M059J (cell line): ENCODE results near the gene HIF3A. TPM values are rescaled to one million over a fixed set of nuclear protein-coding genes. Genes with fewer than 3 reads are reported as not detected.
"Not testable (repeated sequence)": the region's sequence is repeated elsewhere in the genome, so short reads cannot be mapped to it uniquely, and the experiment has no call there.

Source experiments
- DNase-seq: peaks from one replicate; pipeline ENCODE4 v3.0.0-alpha.2; 2012; ENCODE audit warnings: low read depth
- total RNA-seq: library from RNA; depleted of rRNA; stranded (reverse); fragments of >200 nt; shearing (Covaris generic); gene quantifications from 2 replicates; pipeline ENCODE4 v1.2.3, GENCODE V29; 2014

HIF3A gene
- total RNA-seq, 1 experiment from 2014 or later: not detected

GRCh38 chr19:46291829-46292228, 5.0 kb upstream of the HIF3A start:
- DNase-seq: no peak

- no peak for DNase-seq
These were observed 2.3 kb upstream of the HIF3A start for GRCh38 chr19:46294494-46294893.

- DNase-seq: no peak
These were observed 1.2 kb upstream of the HIF3A start for GRCh38 chr19:46295401-46296201.

GRCh38 chr19:46296202-46296480, 701 bp upstream of the HIF3A start:
- DNase-seq: no peak

- DNase-seq: no peak
These were observed 1.0 kb downstream of the HIF3A start for GRCh38 chr19:46297700-46298478.

GRCh38 chr19:46298479-46299003, 1.7 kb downstream of the HIF3A start:
- no peak for DNase-seq

GRCh38 chr19:46299004-46299509, 2.2 kb downstream of the HIF3A start:
- DNase-seq: peak; percentile 73

GRCh38 chr19:46299695-46300094, 2.9 kb downstream of the HIF3A start:
- DNase-seq: no peak

GRCh38 chr19:46303322-46303690, 6.5 kb downstream of the HIF3A start:
- no peak for DNase-seq

- DNase-seq: no peak
These were observed 7.0 kb downstream of the HIF3A start for GRCh38 chr19:46303691-46304397.

GRCh38 chr19:46306501-46306900, 9.7 kb downstream of the HIF3A start:
- no peak for DNase-seq

GRCh38 chr19:46308510-46308909, 11.7 kb downstream of the HIF3A start:
- DNase-seq: no peak

- DNase-seq: no peak
These were observed 12.2 kb downstream of the HIF3A start for GRCh38 chr19:46309056-46309455.

- no peak for DNase-seq
These were observed 14.6 kb downstream of the HIF3A start for GRCh38 chr19:46311444-46311843.

GRCh38 chr19:46313540-46314469, 17.0 kb downstream of the HIF3A start:
- peak; percentile 59 for DNase-seq

GRCh38 chr19:46317339-46317738, 20.5 kb downstream of the HIF3A start:
- DNase-seq: no peak

GRCh38 chr19:46319613-46320012, 22.8 kb downstream of the HIF3A start:
- DNase-seq: no peak

- DNase-seq: no peak
These were observed 23.7 kb downstream of the HIF3A start for GRCh38 chr19:46320559-46320958.

GRCh38 chr19:46321653-46322052, 24.8 kb downstream of the HIF3A start:
- DNase-seq: no peak

- not testable (repeated sequence) for DNase-seq
These were observed 26.4 kb downstream of the HIF3A start for GRCh38 chr19:46323227-46323626.

GRCh38 chr19:46324277-46324676, 27.4 kb downstream of the HIF3A start:
- DNase-seq: no peak
